NCI-H146 treated with DMSO at 0.1 percent for 48 hours (cell line): ENCODE results near the gene RPL3.

Experiments
- DNase-seq: peaks from one replicate; lab custom pipeline; 2025; ENCODE audit not compliant: unreplicated experiment; lab: John Stamatoyannopoulos, UW

Gene RPL3

GRCh38 chr22:39301108-39301507, 18.3 kb downstream of the RPL3 start:
- DNase-seq: no peak

- no peak for DNase-seq
These were observed 19.1 kb downstream of the RPL3 start for GRCh38 chr22:39300186-39300830.

GRCh38 chr22:39299829-39300178, 19.6 kb downstream of the RPL3 start:
- no peak for DNase-seq

DNA sequence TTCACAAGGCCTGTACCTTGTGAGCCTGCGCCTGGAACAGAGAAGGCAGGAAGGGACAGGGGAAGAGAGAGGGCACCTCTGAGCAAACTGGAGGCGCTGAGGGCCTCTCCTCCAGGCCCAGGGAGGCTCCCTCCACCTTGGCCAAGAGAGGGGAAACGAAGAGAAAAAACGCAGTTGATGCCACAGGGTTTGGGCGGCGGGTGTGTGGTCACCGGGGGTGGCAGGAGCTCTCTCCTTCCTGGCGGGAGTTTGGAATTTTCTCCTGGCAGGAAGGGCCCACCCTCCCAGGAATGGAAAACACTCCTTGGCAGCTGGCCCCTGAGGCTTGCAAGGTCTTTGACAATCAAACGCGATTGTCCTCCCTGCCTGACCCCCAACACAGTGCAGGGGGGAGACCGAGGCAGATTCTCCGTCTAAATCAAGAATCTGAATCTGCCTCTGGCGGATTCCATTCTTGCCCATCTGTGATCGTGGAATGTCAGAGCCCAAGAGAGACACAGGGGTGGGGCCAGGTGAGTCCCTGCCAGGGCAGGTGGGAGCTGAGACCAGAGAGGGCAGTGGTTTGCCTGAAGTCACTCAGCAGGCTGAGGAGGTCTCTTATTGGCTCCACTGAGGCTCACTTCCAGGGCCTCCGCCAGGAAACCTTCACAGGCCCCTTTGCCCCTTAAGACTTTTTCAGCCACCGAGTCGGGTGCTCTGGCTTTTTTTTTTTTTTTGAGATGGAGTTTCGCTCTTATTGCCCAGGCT, 21.0 kb downstream of the RPL3 start:
- DNase-seq: no peak

GRCh38 chr22:39297490-39298240, 21.8 kb downstream of the RPL3 start:
- DNase-seq: no peak

- no peak for DNase-seq
These were observed 22.4 kb downstream of the RPL3 start for GRCh38 chr22:39296981-39297489.

- no peak for DNase-seq
These were observed 22.9 kb downstream of the RPL3 start for GRCh38 chr22:39296535-39296934.

- no peak for DNase-seq
These were observed 24.6 kb downstream of the RPL3 start for GRCh38 chr22:39294571-39295468.

DNA sequence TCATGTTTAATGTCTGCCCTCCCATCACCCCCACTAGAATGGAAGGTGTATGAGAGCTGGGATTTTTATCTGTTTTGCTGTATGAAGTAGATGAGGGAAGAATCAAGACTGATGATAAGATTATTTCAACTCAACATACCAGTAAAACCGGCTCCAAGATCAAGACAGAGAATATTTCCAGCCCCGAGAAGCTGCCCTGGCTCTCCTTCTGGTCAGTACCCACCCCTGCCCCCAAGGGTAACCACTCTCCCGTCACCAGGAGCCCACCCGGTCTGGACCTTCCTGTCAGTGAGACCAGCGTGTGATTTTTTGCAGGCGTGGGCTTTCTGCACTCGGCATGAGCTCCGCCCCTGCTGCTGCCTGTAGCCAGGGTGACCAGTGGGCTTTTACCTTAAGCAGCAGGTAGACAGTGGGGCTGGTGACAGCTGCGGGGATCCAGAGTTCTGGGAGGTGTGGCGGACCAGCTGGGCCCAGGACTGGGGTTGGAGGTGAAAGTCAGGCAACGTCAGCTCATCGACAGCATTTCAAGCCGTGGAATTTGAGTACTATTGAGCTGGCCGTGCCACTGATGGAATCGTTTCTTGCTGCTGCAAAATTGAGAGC, 25.6 kb downstream of the RPL3 start:
- no peak for DNase-seq

- peak; percentile 68 for DNase-seq
These were observed 26.8 kb downstream of the RPL3 start for GRCh38 chr22:39292561-39293074.

GRCh38 chr22:39292031-39292462, 27.4 kb downstream of the RPL3 start:
- no peak for DNase-seq

GRCh38 chr22:39291523-39291922, 27.9 kb downstream of the RPL3 start:
- DNase-seq: no peak

GRCh38 chr22:39290724-39291161, 28.7 kb downstream of the RPL3 start:
- no peak for DNase-seq

- no peak for DNase-seq
These were observed 29.3 kb downstream of the RPL3 start for GRCh38 chr22:39289975-39290720.

- DNase-seq: no peak
These were observed 29.9 kb downstream of the RPL3 start for GRCh38 chr22:39289533-39289932.

GRCh38 chr22:39288135-39288898, 31.1 kb downstream of the RPL3 start:
- DNase-seq: no peak

GRCh38 chr22:39287076-39287725, 32.2 kb downstream of the RPL3 start:
- no peak for DNase-seq

DNA sequence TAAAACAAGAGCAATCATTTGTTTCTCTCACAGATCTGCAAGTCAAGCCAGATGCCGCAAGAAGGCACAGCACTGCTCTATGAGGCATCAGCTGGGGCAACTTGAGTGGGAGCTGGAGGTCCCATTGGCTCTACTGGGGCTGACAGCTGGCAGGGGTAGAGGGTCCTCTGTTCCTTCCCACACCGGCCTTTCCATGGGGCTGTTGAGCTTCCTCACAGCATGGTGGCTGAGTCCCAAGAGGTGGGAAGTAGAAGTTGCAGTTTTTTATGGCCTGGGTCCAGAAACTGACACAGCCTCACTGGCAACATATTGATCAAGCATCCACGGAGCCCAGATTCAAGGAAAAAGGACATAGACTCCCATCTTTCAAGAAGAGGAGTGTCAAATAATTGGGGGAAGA, 34.4 kb downstream of the RPL3 start:
- no peak for DNase-seq
